Cortex of kidney (tissue), 1 donor: ENCODE data around the gene DGCR2.

Source experiments
- DNase-seq: peaks from one replicate; lab custom pipeline; 2025; lab: John Stamatoyannopoulos, UW

Gene DGCR2

DNA sequence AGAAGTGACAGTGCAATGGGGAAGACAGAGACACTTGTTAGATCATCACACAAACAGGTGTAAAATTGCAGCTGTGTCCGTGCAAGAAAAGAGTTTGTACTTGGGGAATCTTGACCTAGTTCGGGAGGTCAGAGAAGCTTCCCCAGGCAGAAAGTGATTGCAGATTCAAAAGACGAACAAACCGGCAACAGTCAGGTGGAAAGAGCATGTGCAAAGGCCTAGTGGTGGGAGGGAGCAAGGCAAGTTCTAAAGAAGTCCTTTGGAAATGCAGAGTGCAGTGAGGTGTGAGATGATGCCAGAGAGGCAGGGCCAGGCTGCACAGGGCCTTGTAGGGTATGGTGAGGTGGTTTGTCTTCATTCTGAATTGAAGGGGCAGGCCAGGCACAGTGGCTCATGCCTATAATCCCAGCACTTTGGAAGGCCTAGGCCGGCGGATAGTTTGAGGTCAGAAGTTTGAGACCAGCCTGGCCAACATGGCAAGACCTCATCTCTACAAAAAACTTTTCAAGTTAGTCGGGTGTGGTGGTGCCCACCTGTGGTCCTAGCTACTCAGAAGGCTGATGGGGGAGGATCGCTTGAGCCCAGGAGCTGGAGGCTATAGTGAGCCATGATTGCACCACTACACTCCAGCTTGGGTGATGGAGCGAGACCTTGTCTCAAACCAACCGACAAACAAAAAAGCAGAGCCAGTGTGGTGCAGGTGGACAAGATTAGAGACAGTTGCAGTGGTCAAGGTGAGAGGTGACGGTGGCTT lies 24.2 kb upstream of the DGCR2 start:
- DNase-seq, result no peak

DNA sequence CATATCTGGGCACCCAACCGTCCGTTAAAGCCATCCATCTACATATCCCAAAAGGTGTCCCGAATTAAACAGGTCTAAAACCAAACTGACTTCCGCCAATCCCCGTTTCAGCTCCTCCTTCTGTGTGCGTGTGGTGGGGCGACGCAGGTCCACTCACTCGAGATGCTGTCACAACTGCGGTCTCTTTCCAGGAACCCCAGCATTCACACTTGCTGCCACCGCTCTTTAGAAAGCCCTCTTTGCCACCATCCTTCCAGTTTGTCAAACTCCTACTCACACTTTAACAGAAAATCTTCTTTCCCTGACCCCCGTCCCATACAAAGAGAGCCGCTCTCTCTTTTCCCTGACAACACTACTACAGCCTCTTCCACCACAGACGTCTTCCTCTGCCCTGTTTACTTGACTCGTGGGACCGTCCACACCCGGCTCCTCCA lies 21.8 kb upstream of the DGCR2 start:
- DNase-seq, result no peak

DNA sequence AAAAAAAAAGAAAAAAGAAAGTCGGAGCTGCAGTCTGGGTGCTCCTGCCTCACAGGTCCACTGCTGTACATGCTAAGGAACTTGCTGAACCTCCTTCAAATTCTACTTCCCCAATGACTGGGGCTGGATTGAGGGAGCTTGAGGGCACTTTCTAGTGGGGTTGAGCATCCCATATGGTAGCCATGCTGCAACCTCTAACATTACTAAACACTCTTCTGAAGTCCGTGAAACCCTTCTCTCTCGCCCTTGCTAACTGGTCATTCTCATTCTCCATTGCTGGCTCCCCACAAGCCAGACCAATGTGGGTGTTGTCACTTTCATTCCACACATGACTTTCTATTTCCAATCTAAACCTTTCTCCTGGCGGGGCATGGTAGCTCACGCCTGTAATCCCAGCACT lies 21.0 kb upstream of the DGCR2 start:
- no peak for DNase-seq

DNA sequence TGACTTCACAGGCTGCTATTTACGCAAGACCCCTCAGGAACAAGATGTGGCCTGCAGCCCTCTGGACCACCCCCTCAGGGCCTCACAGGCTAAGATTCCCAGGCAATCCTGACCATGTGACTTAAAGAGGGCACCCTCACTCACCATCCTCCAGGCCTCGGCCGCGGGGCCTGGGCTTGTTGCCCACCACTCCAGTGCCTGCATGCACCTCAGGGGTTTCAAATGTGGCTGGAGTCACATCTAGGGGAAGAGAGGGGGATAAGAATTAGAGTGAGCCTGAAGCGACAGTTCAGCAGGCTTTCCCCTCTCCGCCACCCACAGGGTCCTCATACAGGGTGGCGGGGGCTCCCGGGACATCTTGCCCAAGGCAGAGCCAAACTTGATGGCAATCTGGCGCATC lies 20.2 kb upstream of the DGCR2 start:
- no peak for DNase-seq

DNA sequence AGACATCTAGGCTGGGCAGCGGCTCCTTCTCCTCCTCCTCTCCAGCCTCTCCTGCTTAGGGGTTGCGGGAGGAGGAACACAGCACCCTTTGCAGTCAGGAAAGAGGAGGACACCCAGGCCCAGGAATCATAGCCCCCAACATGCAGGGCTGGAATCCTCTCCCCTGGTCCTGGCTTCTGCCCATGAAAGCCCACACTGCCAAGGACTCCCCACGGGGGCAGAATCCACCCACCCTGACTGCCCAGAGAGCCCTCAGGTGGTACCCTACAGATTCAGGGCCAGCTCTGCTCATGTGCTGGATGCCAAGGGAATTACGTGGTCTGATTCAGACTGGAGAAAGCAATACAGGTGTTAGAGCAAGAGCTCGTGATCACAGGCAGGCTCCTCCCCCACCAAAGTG lies 17.8 kb upstream of the DGCR2 start:
- DNase-seq, result no peak

DNA sequence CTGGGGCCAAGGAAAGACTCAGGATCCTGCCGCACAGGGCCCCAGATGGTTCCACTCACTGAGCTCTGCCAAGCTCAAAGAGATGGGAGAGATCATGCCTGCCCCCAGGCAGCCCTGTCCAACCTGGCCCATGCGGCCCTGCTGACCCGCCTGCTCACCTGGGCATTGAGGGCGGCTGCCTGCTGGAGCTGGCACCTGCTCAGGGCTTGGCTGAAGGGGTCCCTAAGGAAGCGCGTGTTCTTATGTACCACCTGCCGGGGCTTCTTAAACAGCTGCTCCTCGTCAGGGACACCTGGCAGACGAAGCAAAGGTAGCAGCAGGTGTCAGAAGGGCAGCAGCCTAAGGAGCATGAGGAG lies 16.8 kb upstream of the DGCR2 start:
- no peak for DNase-seq

DNA sequence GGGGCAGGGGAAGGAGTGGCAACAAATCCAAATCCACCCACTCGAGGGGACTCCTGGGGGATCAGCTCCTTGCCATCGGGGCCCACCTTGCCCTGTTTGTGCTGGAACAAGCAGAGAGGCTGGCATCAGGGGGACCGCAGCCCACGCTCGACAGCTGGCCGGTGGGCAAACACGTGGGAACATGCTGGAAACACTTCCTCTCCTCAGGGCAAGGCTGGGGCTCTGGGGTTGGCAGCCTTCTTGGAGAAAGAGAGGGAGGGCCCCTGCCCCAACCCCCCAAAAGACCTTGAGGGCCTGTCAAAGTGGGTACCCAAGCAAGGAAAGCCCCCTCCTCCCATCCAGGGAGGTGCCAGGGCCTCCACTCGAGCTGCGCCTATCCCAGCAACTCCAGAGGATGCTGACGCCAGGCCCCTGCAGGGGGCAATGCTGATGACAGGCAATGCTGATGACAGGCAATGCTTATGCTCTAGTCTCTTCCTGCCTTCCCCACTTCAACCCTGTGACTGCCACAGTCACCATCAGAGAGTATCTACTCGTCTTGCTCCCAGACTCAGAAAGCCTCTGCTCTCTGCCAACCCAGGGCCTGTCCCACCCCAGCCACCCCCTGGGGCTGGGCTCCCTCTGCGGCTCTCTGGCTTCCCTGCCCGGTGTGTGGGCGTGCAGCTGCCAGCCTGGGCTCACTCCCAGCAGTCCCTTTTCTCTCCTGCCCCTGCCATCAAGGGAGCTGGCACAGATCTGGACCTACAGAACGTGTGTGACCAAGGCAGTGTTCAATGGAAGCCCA lies 16.2 kb upstream of the DGCR2 start:
- DNase-seq, result no peak

DNA sequence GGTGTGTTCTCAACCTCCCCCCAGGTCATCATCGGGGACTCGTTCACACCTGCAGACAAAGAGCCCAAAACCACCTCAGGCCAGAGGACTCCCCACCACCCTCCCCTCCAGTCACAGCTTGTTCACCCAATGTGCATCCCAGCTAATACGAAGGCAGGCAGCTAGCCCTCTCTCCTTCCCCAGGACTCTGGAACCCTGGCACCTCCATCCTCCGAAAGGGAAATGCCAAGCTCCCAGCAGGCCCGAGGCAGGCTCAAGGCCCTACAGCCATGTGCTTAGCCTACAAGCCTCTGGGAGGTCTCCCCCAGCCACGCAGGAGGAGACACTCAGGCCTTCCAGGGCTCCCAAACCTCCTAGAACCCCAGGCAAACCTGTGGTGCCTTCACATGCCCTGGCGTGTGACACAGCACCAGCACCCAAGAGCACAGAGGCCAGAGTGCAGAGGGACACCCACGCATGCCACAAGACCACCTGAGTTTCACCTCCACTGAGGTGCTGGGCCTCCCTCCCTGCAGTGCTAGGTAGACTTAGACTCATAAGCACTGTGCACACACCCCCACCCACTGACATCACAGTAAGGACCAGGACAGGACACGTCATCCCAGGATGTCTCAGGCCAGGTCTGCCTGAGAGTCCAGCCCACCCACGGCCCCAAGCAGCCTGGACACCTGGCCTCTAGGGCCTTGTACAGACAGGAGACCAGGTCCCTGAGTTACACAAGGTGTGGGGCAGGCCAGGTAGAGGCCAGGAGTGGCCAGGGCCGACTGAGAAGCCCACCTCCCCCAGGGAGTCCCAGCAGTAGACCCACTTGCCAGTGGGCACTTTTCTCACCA lies 15.4 kb upstream of the DGCR2 start:
- no peak for DNase-seq

DNA sequence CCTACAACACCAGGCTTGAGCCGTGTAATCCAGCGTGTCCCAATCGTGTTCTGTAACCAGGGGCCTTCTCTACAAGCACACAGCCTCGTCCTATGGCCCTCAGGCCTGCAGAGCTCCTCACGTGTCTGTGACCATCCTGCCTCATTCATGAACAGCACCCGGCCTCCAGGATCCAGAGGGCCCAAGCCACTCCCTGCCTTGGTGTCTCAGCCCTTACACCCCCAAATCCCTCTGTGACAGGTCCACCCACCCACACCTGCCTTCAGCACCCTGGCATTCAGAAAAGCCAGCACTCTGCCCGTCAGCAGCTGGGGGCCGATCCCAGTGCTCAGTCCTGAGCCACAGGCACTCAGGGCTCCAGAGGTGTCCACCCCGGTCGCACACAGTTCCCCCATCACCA lies 14.7 kb upstream of the DGCR2 start:
- DNase-seq, result no peak

DNA sequence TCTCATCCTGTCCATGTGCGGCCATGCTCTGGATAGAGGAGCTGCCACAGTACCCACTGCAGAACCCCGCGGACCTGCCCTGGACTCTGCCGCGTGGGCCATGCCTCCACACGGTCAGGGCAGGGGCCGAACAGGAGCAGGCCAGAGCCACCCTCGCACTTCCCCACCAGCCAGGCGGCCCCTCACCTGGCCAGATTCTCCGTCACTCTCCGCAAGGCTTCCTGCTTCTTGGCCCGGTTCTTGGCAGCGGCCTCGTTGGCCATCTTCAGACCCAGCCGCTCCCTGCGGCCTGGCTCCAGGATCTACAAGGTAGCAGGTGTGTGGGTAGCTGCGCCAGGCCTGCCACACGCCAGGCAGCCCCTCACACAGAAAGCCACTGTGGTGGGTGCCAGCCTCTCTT lies 12.7 kb upstream of the DGCR2 start:
- DNase-seq, result no peak

DNA sequence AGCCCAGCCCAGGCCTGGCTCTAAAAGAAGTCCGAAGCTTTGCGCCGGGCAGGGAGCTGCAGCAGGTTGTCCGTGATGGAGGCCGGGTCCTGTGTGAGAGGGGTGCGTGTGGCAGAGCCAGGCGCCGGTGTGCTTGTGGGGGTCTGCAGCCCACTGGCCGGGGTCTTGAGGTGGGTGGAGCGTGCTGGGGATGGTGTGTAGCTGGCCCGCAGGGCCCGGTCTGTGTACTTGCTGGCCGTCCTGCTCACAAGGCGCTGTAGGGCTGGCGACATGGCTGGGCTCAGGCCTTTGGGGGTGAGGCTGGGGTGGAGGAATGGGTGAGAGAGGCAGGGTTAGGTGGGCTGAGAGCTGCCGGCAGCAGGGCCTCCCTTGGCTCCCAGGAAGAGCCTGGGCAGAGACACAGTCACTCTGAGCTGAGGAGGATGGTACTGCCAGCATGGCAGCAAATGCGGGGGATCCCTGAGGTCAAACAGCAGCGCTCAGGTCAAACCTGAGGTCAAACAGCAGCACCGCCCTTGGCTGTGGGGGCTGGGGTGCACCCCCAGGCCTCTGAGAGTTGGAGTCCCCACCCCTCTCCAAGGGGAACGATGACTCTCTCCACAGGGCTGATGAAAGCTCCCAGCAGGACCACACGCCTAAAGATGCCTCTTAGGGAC lies 12.1 kb upstream of the DGCR2 start:
- DNase-seq, result no peak

DNA sequence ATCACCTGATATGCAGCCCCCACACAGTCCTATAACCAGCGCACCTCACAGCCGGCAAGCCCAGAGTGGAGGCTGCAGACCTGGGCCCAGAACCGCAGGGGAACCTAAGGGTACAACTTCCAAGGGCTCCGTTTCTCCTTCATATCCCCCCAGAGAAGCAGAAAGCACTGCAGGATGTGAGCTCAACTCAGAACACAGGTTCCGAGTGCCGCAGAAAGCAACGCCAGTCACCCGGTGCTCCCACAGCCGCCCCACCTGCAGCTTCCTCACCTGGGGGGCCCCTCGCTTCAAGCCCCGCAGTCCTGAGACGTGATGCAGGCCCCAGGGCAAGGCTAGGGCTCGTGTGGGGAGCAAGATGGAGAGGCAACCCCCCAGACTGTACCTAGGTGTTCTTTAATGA lies 11.3 kb upstream of the DGCR2 start:
- DNase-seq, result no peak

DNA sequence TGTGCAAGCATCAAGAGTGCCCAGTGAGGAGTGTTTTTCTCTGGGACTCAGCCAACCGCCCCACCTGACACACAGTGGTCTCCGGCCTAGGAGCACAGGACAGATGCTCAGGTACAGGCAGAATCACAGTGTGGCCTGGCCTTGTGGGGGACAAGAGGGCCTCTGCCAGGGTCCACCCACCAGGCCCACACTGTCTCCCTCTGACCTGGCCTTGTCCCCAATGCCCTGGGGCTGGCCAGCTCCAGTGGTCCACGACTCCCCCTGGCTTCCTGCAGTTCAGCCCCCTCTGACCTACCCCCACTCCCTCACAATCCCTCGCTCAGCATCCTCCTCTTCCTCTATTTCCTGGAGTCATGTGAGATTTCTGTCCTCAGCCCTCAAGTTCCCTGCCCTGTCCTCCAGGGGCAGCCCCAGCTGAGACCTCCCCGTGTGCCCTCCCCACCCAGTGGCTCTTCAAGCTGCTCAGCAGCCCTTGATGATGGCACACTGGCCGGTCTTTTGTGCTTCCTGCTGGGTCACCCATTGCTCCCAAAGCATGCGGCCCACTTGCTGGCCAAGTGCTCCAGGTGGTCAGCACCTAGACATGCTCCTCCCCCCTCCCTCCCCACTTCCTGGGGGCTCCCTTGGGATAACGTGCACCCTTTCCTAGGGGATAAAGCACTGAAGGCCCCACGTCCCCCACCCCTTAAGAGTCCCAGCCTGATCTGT lies 10.6 kb upstream of the DGCR2 start:
- DNase-seq, result no peak

DNA sequence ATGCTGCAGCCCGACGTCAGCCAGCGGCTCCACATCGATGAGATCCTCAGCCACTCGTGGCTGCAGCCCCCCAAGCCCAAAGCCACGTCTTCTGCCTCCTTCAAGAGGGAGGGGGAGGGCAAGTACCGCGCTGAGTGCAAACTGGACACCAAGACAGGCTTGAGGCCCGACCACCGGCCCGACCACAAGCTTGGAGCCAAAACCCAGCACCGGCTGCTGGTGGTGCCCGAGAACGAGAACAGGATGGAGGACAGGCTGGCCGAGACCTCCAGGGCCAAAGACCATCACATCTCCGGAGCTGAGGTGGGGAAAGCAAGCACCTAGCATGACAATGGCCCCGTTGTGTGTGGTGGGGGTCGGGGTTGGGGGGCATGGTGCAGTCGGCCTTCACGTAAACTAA lies 9.9 kb upstream of the DGCR2 start:
- no peak for DNase-seq

DNA sequence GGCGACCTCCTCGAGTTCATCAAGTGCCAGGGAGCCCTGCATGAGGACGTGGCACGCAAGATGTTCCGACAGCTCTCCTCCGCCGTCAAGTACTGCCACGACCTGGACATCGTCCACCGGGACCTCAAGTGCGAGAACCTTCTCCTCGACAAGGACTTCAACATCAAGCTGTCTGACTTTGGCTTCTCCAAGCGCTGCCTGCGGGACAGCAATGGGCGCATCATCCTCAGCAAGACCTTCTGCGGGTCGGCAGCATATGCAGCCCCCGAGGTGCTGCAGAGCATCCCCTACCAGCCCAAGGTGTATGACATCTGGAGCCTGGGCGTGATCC lies 9.4 kb upstream of the DGCR2 start:
- no peak for DNase-seq

DNA sequence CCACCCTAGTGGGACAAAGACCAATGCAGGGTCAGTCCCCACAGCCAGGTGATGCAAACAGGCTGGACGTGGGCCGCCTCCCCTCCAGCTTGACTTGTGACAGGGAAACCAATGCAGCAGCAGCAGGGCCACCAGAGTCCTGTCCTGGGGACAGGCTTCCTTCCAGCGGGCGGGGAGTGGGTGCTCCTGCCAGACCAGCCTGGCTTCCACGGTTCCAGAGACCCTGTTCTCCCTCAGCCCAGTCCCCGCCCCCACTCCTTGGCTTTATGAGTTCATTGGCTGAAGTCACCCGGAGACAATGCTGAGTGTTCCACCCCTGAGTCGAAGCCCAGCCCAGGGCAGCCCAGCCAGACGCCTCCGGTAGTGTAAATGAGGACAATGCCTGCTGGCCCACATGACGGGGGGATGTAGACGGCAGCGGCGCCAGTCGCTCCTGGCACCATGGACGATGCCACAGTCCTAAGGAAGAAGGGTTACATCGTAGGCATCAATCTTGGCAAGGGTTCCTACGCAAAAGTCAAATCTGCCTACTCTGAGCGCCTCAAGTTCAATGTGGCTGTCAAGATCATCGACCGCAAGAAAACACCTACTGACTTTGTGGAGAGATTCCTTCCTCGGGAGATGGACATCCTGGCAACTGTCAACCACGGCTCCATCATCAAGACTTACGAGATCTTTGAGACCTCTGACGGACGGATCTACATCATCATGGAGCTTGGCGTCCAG lies 8.9 kb upstream of the DGCR2 start, which contains the start of gene TSSK2:
TSSK2 (plus strand) TSS at position 350 of the 726 bp plus-strand sequence; CDS start at position 442, 92 bp downstream.
- no peak for DNase-seq

DNA sequence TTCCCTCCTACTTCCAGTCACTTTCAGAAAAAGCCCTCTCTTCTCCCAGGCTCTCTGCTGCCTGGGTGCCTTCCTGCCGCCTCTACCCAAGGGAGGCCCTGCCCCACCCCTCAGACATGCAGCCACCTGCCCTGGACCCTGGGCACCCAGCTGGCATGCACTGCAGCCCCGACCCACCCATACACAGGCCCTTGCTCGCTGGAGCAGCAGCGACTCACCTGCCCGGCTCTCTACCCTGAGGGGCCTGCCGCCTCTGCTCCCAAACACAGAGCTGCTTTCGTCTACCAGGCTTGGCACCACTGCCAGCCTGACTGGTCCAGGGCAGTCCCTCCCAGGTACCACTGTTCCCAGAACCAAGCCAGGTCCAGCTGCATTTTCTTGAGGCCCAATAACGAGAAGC lies 7.7 kb upstream of the DGCR2 start:
- DNase-seq, result no peak

DNA sequence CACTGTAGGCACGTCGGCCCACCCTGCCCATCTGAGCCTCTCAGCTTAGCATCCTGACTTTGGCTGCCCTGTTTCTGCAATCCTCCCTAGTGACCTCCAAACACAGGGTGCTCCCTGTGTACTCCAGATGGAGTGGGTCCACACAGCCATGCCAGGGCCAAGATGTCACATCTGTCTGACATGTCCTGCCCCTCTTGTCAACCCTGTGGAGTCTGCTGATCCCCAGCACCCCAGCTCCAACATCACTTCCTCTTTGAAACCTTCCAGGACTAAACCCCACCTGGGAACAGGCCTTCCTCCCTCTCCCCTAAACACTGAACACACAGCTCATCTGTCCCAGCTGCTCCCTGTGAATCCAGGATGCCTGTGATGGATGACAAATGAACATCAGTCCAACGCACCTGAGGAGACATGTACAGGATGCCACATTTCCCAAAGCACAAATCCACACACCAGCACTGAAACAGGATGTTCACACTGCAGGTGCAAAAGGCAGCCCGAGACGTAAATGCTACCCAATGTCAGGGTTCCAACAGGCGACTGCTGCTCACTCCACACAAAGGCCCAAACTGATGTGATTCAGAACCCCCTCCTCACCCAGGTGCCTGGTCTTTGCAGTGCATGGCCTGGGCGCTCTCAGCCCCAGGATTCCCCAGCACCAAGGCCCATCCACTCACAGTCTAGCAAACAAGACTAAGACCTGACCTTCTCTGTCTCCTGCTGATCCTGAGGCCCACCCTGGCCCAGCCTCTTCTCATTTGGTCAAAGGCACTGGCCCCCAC lies 6.9 kb upstream of the DGCR2 start:
- DNase-seq, result no peak

DNA sequence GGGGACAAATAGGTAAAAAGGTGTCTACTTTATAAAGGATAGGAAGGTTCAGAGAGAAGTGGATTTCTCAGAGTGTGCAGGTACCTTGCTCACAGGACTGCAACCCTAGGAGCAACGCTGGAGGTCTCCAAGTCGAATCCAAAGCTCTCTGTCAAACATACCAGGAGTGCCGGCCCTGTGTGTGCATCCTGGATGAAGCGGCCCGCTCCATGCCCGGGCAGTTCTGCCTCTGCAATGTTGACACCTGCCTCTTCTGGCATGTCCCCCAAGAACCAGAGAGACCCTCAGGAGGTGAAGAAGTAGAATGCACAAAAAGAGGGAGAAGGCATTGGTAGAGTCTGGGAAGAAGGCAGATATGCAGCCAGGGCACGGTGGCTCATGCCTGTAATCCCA lies 5.8 kb upstream of the DGCR2 start:
- no peak for DNase-seq

DNA sequence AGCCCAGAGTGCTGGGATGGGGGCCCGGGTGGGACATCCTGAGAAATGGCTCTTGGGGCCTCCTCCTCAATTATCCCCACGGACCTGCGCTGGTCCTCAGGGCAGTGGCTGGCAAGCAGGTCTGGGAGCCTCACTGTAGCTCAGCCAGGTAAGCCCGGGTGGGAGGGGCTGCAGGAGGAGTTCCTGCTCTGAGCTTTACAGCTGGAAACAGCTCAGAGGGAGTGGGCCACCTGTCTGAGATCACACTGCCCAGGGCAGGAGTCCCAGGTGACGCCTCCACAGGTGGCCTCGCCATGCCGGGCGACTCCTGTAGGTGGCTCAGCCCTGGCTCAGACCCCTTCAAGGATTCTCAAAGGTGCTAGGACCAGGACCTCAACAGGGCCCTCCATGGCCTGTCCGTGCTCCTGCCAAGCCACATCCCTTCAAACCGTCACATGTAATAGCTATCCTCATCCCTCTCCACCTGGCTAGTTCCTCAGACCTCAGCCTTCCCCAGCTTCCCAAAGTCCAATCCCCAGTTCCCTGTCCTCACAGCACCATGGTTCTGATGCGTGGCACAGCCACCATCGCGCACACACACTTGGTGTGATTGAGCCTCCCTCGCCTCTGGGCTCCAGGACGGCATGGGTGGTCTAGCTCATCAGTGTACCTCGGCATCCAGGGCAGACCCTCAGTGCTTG lies 5.3 kb upstream of the DGCR2 start:
- DNase-seq, result no peak
